WTC11 (cell line): ENCODE measurements around the gene GNG2. TPM values are rescaled to one million over a fixed set of nuclear protein-coding genes. Genes with fewer than 3 reads are reported as not detected.

Experiments
- AR ChIP-seq: fragments of 250-450 bp; sonication (Bioruptor Pico); IDR thresholded peaks from 2 replicates; pipeline ENCODE4 v1.9.0; 2021; ENCODE audit warnings: mild to moderate bottlenecking
- ATF1 ChIP-seq: sonication (generic); formaldehyde crosslinking; IDR thresholded peaks from 2 replicates; pipeline ENCODE4 v1.8.1; 2023; ENCODE audit warnings: mild to moderate bottlenecking, moderate library complexity, missing genetic modification reagents
- ATF2 ChIP-seq: sonication (generic); formaldehyde crosslinking; IDR thresholded peaks from 2 replicates; pipeline ENCODE4 v1.8.1; 2022; ENCODE audit warnings: low read depth, missing genetic modification reagents, borderline replicate concordance
- ATF3 ChIP-seq: sonication (generic); formaldehyde crosslinking; conservative IDR thresholded peaks from 2 replicates; pipeline ENCODE4 v1.8.1; 2022; ENCODE audit warnings: mild to moderate bottlenecking, missing genetic modification reagents
- CDX4 ChIP-seq: fragments of 250-450 bp; sonication (Bioruptor Pico); IDR thresholded peaks from 2 replicates; pipeline ENCODE4 v1.9.0; 2021; ENCODE audit warnings: moderate library complexity, mild to moderate bottlenecking, inconsistent platforms, borderline replicate concordance
- CREB1 ChIP-seq: sonication (generic); formaldehyde crosslinking; IDR thresholded peaks from 2 replicates; pipeline ENCODE4 v1.8.0; 2023; ENCODE audit warnings: mild to moderate bottlenecking, missing genetic modification reagents
- CREM ChIP-seq: sonication (generic); formaldehyde crosslinking; IDR thresholded peaks from 2 replicates; pipeline ENCODE4 v1.8.1; 2022; ENCODE audit warnings: mild to moderate bottlenecking, missing genetic modification reagents, moderate library complexity
- E2F4 ChIP-seq: sonication (generic); formaldehyde crosslinking; IDR thresholded peaks from 2 replicates; pipeline ENCODE4 v1.8.1; 2022; ENCODE audit warnings: low read depth, mild to moderate bottlenecking, moderate library complexity, missing genetic modification reagents, borderline replicate concordance
- FOXJ3 ChIP-seq: sonication (generic); formaldehyde crosslinking; IDR thresholded peaks from 2 replicates; pipeline ENCODE4 v1.9.0; 2021; ENCODE audit warnings: missing genetic modification reagents, mild to moderate bottlenecking, borderline replicate concordance
- FOXP1 ChIP-seq: sonication (generic); formaldehyde crosslinking; IDR thresholded peaks from 2 replicates; pipeline ENCODE4 v1.8.0; 2022; ENCODE audit warnings: missing genetic modification reagents, mild to moderate bottlenecking, moderate library complexity, borderline replicate concordance
- FOXP4 ChIP-seq: sonication (generic); formaldehyde crosslinking; IDR thresholded peaks from 2 replicates; pipeline ENCODE4 v1.8.0; 2022; ENCODE audit warnings: mild to moderate bottlenecking, missing genetic modification reagents
- GRHL2 ChIP-seq: fragments of 250-450 bp; sonication (Bioruptor Pico); IDR thresholded peaks from 2 replicates; pipeline ENCODE4 v1.8.0; 2022; ENCODE audit warnings: mild to moderate bottlenecking, moderate library complexity; ENCODE audit not compliant: insufficient replicate concordance, severe bottlenecking
- MAX ChIP-seq: sonication (generic); formaldehyde crosslinking; IDR thresholded peaks from 2 replicates; pipeline ENCODE4 v1.8.0; 2022; ENCODE audit warnings: mild to moderate bottlenecking, missing genetic modification reagents
- MXD4 ChIP-seq: fragments of 250-450 bp; sonication (Bioruptor Pico); IDR thresholded peaks from 2 replicates; pipeline ENCODE4 v1.8.0; 2021; ENCODE audit warnings: mild to moderate bottlenecking, moderate library complexity, borderline replicate concordance
- NFE2L1 ChIP-seq: sonication (generic); formaldehyde crosslinking; IDR thresholded peaks from 2 replicates; pipeline ENCODE4 v1.8.1; 2023; ENCODE audit warnings: missing genetic modification reagents
- NR2C2 ChIP-seq: sonication (generic); formaldehyde crosslinking; IDR thresholded peaks from 2 replicates; pipeline ENCODE4 v1.8.0; 2022; ENCODE audit warnings: mild to moderate bottlenecking, missing genetic modification reagents
- OVOL2 ChIP-seq: fragments of 250-450 bp; sonication (Bioruptor Pico); IDR thresholded peaks from 2 replicates; pipeline ENCODE4 v1.9.0; 2021; ENCODE audit warnings: mild to moderate bottlenecking, borderline replicate concordance
- SP1 ChIP-seq: sonication (generic); formaldehyde crosslinking; conservative IDR thresholded peaks from 2 replicates; pipeline ENCODE4 v1.8.1; 2022; ENCODE audit warnings: missing genetic modification reagents
- TCF7 ChIP-seq: sonication (generic); formaldehyde crosslinking; IDR thresholded peaks from 2 replicates; pipeline ENCODE4 v1.8.0; 2022; ENCODE audit warnings: mild to moderate bottlenecking, low read depth, missing genetic modification reagents, moderate library complexity
- TP53 ChIP-seq: sonication (generic); formaldehyde crosslinking; IDR thresholded peaks from 2 replicates; pipeline ENCODE4 v1.8.1; 2023; ENCODE audit warnings: mild to moderate bottlenecking, missing genetic modification reagents
- ZBTB43 ChIP-seq: sonication (generic); formaldehyde crosslinking; IDR thresholded peaks from 2 replicates; pipeline ENCODE4 v1.8.1; 2023; ENCODE audit warnings: mild to moderate bottlenecking, missing genetic modification reagents
- ZNF138 ChIP-seq: sonication (generic); formaldehyde crosslinking; conservative IDR thresholded peaks from 2 replicates; pipeline ENCODE4 v1.8.1; 2022; ENCODE audit warnings: mild to moderate bottlenecking, moderate library complexity, missing genetic modification reagents
- ZNF219 ChIP-seq: sonication (generic); formaldehyde crosslinking; IDR thresholded peaks from 2 replicates; pipeline ENCODE4 v1.8.0; 2023; ENCODE audit warnings: missing genetic modification reagents, mild to moderate bottlenecking, borderline replicate concordance
- ZNF317 ChIP-seq: sonication (generic); formaldehyde crosslinking; IDR thresholded peaks from 2 replicates; pipeline ENCODE4 v1.8.1; 2023; ENCODE audit warnings: low read depth, mild to moderate bottlenecking, moderate library complexity, missing genetic modification reagents, borderline replicate concordance
- ZNF396 ChIP-seq: fragments of 250-450 bp; sonication (Bioruptor Pico); IDR thresholded peaks from 2 replicates; pipeline ENCODE4 v1.8.0; 2021; ENCODE audit warnings: mild to moderate bottlenecking, moderate library complexity, borderline replicate concordance
- ZNF671 ChIP-seq: fragments of 250-450 bp; sonication (Bioruptor Pico); IDR thresholded peaks from 2 replicates; pipeline ENCODE4 v1.8.0; 2021; ENCODE audit warnings: mild to moderate bottlenecking
- ZSCAN18 ChIP-seq: fragments of 250-450 bp; sonication (Bioruptor Pico); IDR thresholded peaks from 2 replicates; pipeline ENCODE4 v2.1.2; 2022; ENCODE audit warnings: mild to moderate bottlenecking, moderate library complexity
- total RNA-seq: library from RNA; stranded (reverse); gene quantifications from 3 replicates; pipeline ENCODE4 v1.2.3, GENCODE V29; 2021

The GNG2 gene
- total RNA-seq, 1 experiment from 2014 or later: 10.7 TPM

GRCh38 chr14:51989293-51990234 lies 129.2 kb downstream of the GNG2 start, which contains the start of gene RTRAF (continued):
- TF ChIP-seq ZBTB43 (CRISPR knock-in tag) (no peak), FOXJ3 (CRISPR knock-in tag) (no peak), TCF7 (CRISPR knock-in tag) (no peak), ZSCAN18 (CRISPR knock-in tag) (no peak), MXD4 (CRISPR knock-in tag) (no peak), ZNF219 (CRISPR knock-in tag) (no peak), NR2C2 (no peak), ZNF671 (CRISPR knock-in tag) (no peak), TP53 (CRISPR knock-in tag) (no peak), ATF1 (CRISPR knock-in tag) (no peak), ZNF138 (CRISPR knock-in tag) (no peak), FOXP4 (no peak), FOXP1 (no peak; the same call in 1 of the 2 replicates), CREM (CRISPR knock-in tag) (peak; percentile 82; the same call in 1 of the 2 replicates), SP1 (peak; percentile 97), E2F4 (CRISPR knock-in tag) (no peak), CREB1 (no peak), OVOL2 (CRISPR knock-in tag) (no peak), MAX (CRISPR knock-in tag) (peak; percentile 66), ZNF396 (no peak), CDX4 (no peak), NFE2L1 (CRISPR knock-in tag) (no peak), ZNF317 (CRISPR knock-in tag) (no peak), ATF2 (CRISPR knock-in tag) (no peak), AR (CRISPR knock-in tag) (no peak), GRHL2 (no peak), ATF3 (CRISPR knock-in tag) (no peak)
